Endothelial cell of umbilical vein (primary cell): ENCODE measurements around the gene ARHGEF39.

Experiments
- EZH2 ChIP-seq: IDR thresholded peaks from 2 replicates; pipeline ENCODE4 v1.6.1; 2012; ENCODE audit warnings: borderline replicate concordance, low read depth, mild to moderate bottlenecking, moderate library complexity, low read length, inconsistent platforms; ENCODE audit not compliant: severe bottlenecking
- MYC ChIP-seq: IDR thresholded peaks from one replicate; pipeline ENCODE4 v1.6.1; 2011; ENCODE audit warnings: mild to moderate bottlenecking, low read depth, low read length
- POLR2A ChIP-seq: IDR thresholded peaks from 2 replicates; pipeline ENCODE4 v1.6.1; 2012; ENCODE audit warnings: low read depth, mild to moderate bottlenecking, control low read depth, low read length
- POLR2AphosphoS5 ChIP-seq: IDR thresholded peaks from 2 replicates; pipeline ENCODE4 v1.6.1; 2012; ENCODE audit warnings: low read depth, mild to moderate bottlenecking, control low read depth, low read length, moderate library complexity; ENCODE audit not compliant: insufficient read depth
- TF ChIP-seq, protein P1 (sequence below), 2 donors: IDR thresholded peaks; 1 replicate in 1 of 2; 2 replicates in 1 of 2; pipeline ENCODE4 v1.5.1; 2011; ENCODE audit warnings: low read length in 2 of 2, mild to moderate bottlenecking in 2 of 2, moderate library complexity in 2 of 2, control low read depth in 1 of 2, inconsistent platforms in 1 of 2, low read depth in 1 of 2; ENCODE audit not compliant: insufficient read depth in 1 of 2; ENCODE audit errors: extremely low read depth in 1 of 2

DNA sequence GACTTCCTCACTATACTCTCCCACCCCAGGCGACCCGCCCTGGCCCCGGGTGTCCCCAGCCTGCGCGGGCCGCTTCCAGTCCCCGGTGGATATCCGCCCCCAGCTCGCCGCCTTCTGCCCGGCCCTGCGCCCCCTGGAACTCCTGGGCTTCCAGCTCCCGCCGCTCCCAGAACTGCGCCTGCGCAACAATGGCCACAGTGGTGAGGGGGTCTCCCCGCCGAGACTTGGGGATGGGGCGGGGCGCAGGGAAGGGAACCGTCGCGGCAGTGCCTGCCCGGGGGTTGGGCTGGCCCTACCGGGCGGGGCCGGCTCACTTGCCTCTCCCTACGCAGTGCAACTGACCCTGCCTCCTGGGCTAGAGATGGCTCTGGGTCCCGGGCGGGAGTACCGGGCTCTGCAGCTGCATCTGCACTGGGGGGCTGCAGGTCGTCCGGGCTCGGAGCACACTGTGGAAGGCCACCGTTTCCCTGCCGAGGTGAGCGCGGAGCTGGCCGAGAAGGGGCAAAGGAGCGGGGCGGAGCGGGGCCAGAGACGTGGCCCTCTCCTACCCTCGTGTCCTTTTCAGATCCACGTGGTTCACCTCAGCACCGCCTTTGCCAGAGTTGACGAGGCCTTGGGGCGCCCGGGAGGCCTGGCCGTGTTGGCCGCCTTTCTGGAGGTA lies 10.9 kb upstream of the ARHGEF39 start:
- TF ChIP-seq, protein P1, sequence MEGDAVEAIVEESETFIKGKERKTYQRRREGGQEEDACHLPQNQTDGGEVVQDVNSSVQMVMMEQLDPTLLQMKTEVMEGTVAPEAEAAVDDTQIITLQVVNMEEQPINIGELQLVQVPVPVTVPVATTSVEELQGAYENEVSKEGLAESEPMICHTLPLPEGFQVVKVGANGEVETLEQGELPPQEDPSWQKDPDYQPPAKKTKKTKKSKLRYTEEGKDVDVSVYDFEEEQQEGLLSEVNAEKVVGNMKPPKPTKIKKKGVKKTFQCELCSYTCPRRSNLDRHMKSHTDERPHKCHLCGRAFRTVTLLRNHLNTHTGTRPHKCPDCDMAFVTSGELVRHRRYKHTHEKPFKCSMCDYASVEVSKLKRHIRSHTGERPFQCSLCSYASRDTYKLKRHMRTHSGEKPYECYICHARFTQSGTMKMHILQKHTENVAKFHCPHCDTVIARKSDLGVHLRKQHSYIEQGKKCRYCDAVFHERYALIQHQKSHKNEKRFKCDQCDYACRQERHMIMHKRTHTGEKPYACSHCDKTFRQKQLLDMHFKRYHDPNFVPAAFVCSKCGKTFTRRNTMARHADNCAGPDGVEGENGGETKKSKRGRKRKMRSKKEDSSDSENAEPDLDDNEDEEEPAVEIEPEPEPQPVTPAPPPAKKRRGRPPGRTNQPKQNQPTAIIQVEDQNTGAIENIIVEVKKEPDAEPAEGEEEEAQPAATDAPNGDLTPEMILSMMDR (IDR thresholded peaks at IDR 0.05; ENCODE audit: extremely low read depth in 1 of 2, insufficient read depth in 1 of 2, low read depth in 1 of 2, low read length in 2 of 2) = no peak
- TF ChIP-seq POLR2AphosphoS5 = no peak
- TF ChIP-seq POLR2A = no peak
- TF ChIP-seq EZH2 = no peak
- no peak for TF ChIP-seq MYC
